ENCODE data around the gene SESTD1. TPM values are rescaled to one million over a fixed set of nuclear protein-coding genes. Genes with fewer than 3 reads are reported as not detected.

SESTD1 gene
- total and polyA plus RNA-seq, 2 of the 8 experiments (the other 6 are each of a cell fraction or from before 2014, with no cell fraction given), result 5.2 to 49.6 TPM

- Histone ChIP-seq H4K91ac (replicated peaks; ENCODE audit: insufficient read length, low read length) (no peak overlapping the region), H2BK120ac (replicated peaks; ENCODE audit: low read depth, low read length) (no peak overlapping the region), H2BK15ac (ENCODE audit: low read length) (no peak overlapping the region), H4K8ac (ENCODE audit: extremely low read depth, insufficient read depth, low read length) (no peak overlapping the region), H3K14ac (ENCODE audit: insufficient read length) (no peak overlapping the region), H4K20me1 (replicated peaks in 1 of 2; ENCODE audit: control insufficient read depth in 1 of 2, insufficient read depth in 2 of 2, low read length in 2 of 2) (no peaks in the 10 kb centered on the region), H3K23ac (ENCODE audit: insufficient read length) (no peak overlapping the region), H2BK20ac (ENCODE audit: low read length) (no peak overlapping the region), H3K18ac (ENCODE audit: extremely low read depth, low read length) (no peak overlapping the region), H3K9me3 (ENCODE audit: insufficient read depth in 2 of 2, low read depth in 1 of 2, low read length in 1 of 2) (no peaks in the 10 kb centered on the region), H2AFZ (ENCODE audit: low read length) (no peak overlapping the region), H2BK12ac (ENCODE audit: low read depth, low read length) (no peak overlapping the region), H3K79me2 (ENCODE audit: control insufficient read depth in 1 of 2, insufficient read depth in 2 of 2, low read length in 2 of 2) (0 out of 4 replicates have a peak, but pooled peaks cover 0 to 8% of the 10 kb centered on the region in 2 experiments), H3K23me2 (ENCODE audit: low read depth, low read length) (no peaks in the 10 kb centered on the region), H3K4me3 (ENCODE audit: extremely low read depth in 1 of 4, insufficient read depth in 2 of 4, low read depth in 3 of 4, low read length in 4 of 4) (no peak overlapping the region), H3K4me1 (replicated peaks in 1 of 4; ENCODE audit: control insufficient read depth in 3 of 4, insufficient read depth in 4 of 4, low read length in 3 of 4) (peaks cover 0 to 4% (median 0%) of the 10 kb centered on the region in 4 experiments; a peak in 1 of 7 replicates), H4K5ac (ENCODE audit: insufficient read length, low read depth, low read length) (no peak overlapping the region), H3K27me3 (replicated peaks in 1 of 4; ENCODE audit: control insufficient read depth in 3 of 4, extremely low read depth in 1 of 4, insufficient read depth in 3 of 4, low read length in 3 of 4) (no peaks in the 10 kb centered on the region), H3K27ac (ENCODE audit: low read depth, low read length) (no peak overlapping the region), H3K56ac (replicated peaks; ENCODE audit: insufficient read length, low read depth, low read length) (no peak overlapping the region), H2BK5ac (ENCODE audit: low read depth, low read length) (no peak overlapping the region), H3K36me3 (ENCODE audit: control insufficient read depth in 2 of 4, insufficient read depth in 4 of 4, low read length in 3 of 4) (no peaks in the 10 kb centered on the region; a peak in 1 of 8 replicates), H3K4me2 (ENCODE audit: insufficient read depth in 1 of 2, low read depth in 2 of 2, low read length in 2 of 2) (no peak overlapping the region), H2AK5ac (ENCODE audit: low read depth, low read length) (no peak overlapping the region), H3K79me1 (ENCODE audit: low read depth, low read length) (0 out of 2 replicates have a peak, but pooled peaks cover 3% of the 10 kb centered on the region), H3K9ac (replicated peaks in 1 of 4; ENCODE audit: extremely low read depth in 1 of 4, low read depth in 3 of 4, low read length in 3 of 4) (no peak overlapping the region), H3K4ac (replicated peaks; ENCODE audit: insufficient read length, low read depth, low read length) (no peak overlapping the region)
- ChIA-PET CTCF (ENCODE audit: partially characterized antibody) (interaction anchor here (0.9 kb wide), 1 partner anchor 18 kb away, joined by 3 read pairs; no protein-coding TSS in a partner anchor), POLR2A (ENCODE audit: partially characterized antibody) (interaction anchor here (0.5 kb wide), 1 partner anchor 292 kb away, joined by 4 read pairs; no protein-coding TSS in a partner anchor)
- FAIRE-seq, result no peak
- DNase-seq (ENCODE audit: low read depth in 1 of 2, low spot score in 2 of 2), result no peak
- no peak for TF ChIP-seq PHF8 (conservative IDR thresholded peaks at IDR 0.05; ENCODE audit: low read depth, low read length)
- TF ChIP-seq KDM5A (IDR thresholded peaks at IDR 0.05; ENCODE audit: low read length), result no peak
- no peak for TF ChIP-seq CREB1 (IDR thresholded peaks at IDR 0.05)
- no peak for TF ChIP-seq SIRT6 (IDR thresholded peaks at IDR 0.05; ENCODE audit: low read length)
- TF ChIP-seq SP4 (IDR thresholded peaks at IDR 0.05; ENCODE audit: low read length), result no peak
- TF ChIP-seq SP1 (IDR thresholded peaks at IDR 0.05; ENCODE audit: low read depth, low read length), result no peak
- no peak for TF ChIP-seq JUN (IDR thresholded peaks at IDR 0.05; ENCODE audit: low read depth, low read length)
- no peak for TF ChIP-seq USF2 (IDR thresholded peaks at IDR 0.05; ENCODE audit: low read length)
- TF ChIP-seq KDM4A (IDR thresholded peaks at IDR 0.05; ENCODE audit: low read depth, low read length, severe bottlenecking), result no peak
- no peak for TF ChIP-seq BRCA1 (IDR thresholded peaks at IDR 0.05; ENCODE audit: low read depth, low read length)
- TF ChIP-seq YY1 (IDR thresholded peaks at IDR 0.05; ENCODE audit: low read depth, low read length), result no peak
- TF ChIP-seq MAX (IDR thresholded peaks at IDR 0.05), result no peak
- TF ChIP-seq TEAD4 (IDR thresholded peaks at IDR 0.05; ENCODE audit: low read depth, low read length), result no peak
- WGBS, 2 experiments (ENCODE audit: extremely low coverage in 1 of 2, insufficient coverage in 1 of 2, insufficient read length in 1 of 2, insufficient replicate concordance in 2 of 2, low coverage in 1 of 2, low lambda C conversion rate in 2 of 2, missing lambda C conversion rate in 1 of 2), result 91% methylated on average over 2 of the region's 2 CpGs; no CpG with 5 or more reads in 1 of the 2 experiments
These were observed 42.6 kb downstream of the SESTD1 start for GRCh38 chr2:179222076-179222475.
